ENCODE results near the gene RAB3GAP2. TPM values are rescaled to one million over a fixed set of nuclear protein-coding genes. Genes with fewer than 3 reads are reported as not detected.
"Not testable (repeated sequence)": the region's sequence is repeated elsewhere in the genome, so short reads cannot be mapped to it uniquely, and the experiment has no call there.

Gene RAB3GAP2
- polyA plus RNA-seq, 5 donors: 24.0 to 46.5 (median 40.8) TPM

GRCh38 chr1:220139966-220140365, 132.3 kb downstream of the RAB3GAP2 start:
- DNase-seq: no peak

GRCh38 chr1:220137019-220137786, 135.1 kb downstream of the RAB3GAP2 start:
- peak; percentile 12 to 23 for DNase-seq

- no peak for DNase-seq
Measured at GRCh38 chr1:220135755-220136154, 136.5 kb downstream of the RAB3GAP2 start.

GRCh38 chr1:220129479-220130210, 142.6 kb downstream of the RAB3GAP2 start:
- no peak for DNase-seq

- no peak for DNase-seq
Measured at GRCh38 chr1:220127076-220127475, 145.2 kb downstream of the RAB3GAP2 start.

GRCh38 chr1:220124542-220124941, 147.7 kb downstream of the RAB3GAP2 start:
- DNase-seq: no peak

- DNase-seq: no peak
Measured at GRCh38 chr1:220123889-220124288, 148.4 kb downstream of the RAB3GAP2 start.

- no peak for DNase-seq
Measured at GRCh38 chr1:220123066-220123465, 149.2 kb downstream of the RAB3GAP2 start.

- DNase-seq: no peak
Measured at GRCh38 chr1:220121791-220122530, 150.3 kb downstream of the RAB3GAP2 start.

- DNase-seq: no peak
Measured at GRCh38 chr1:220119043-220119512, 153.2 kb downstream of the RAB3GAP2 start.

- DNase-seq: no peak
Measured at GRCh38 chr1:220113136-220113695, 159.0 kb downstream of the RAB3GAP2 start.

GRCh38 chr1:220112600-220112999, 159.7 kb downstream of the RAB3GAP2 start:
- DNase-seq: not testable (repeated sequence)

GRCh38 chr1:220110473-220110872, 161.8 kb downstream of the RAB3GAP2 start:
- not testable (repeated sequence) for DNase-seq

GRCh38 chr1:220099826-220100225, 172.4 kb downstream of the RAB3GAP2 start:
- no peak for DNase-seq

Other genes with a start within 250 kb of the RAB3GAP2 start
- gene EPRS1, start 225.9 kb downstream of the RAB3GAP2 start, polyA plus RNA-seq (ENCODE audit: insufficient read depth in 1 of 5, insufficient read length in 5 of 5, low replicate concordance in 1 of 5): 100 to 1,000 TPM in 2 of 5 donors, 10 to 100 TPM in 3; 75.5 to 108 (median 98.4) TPM
- gene BPNT1, start 182.7 kb downstream of the RAB3GAP2 start, polyA plus RNA-seq (ENCODE audit: insufficient read depth in 1 of 5, insufficient read length in 5 of 5, low replicate concordance in 1 of 5): 10 to 100 TPM; 38.6 to 54.9 (median 45.5) TPM
- 10 to 100 TPM; 63.0 to 76.4 (median 74.8) TPM for gene IARS2, start 178.3 kb downstream of the RAB3GAP2 start, polyA plus RNA-seq (ENCODE audit: insufficient read depth in 1 of 5, insufficient read length in 5 of 5, low replicate concordance in 1 of 5)

Measured in right lung (tissue), 5 donors.